Gastroesophageal sphincter (tissue), 4 donors: ENCODE measurements around the gene ITPRIPL2. TPM values are rescaled to one million over a fixed set of nuclear protein-coding genes. Genes with fewer than 3 reads are reported as not detected.
A peak's percentile ranks its signal among the peaks of the same experiment; 100 is the strongest.

Experiments
- ATAC-seq: fragments of 150-250 bp; one replicate; pipeline ENCODE4 v1.9.1; 2016; ENCODE audit warnings: mild to moderate bottlenecking, moderate library complexity
- H3K27ac ChIP-seq, 4 donors: fragments of 200-600 bp; sonication (generic) in 3 of 4; 1 replicate in 3 of 4; 2 replicates in 1 of 4; pipeline ENCODE4 v1.5.1; 2016 to 2019
- H3K27me3 ChIP-seq: fragments of 200-600 bp; sonication (generic); one replicate; pipeline ENCODE4 v1.5.1; 2019
- H3K36me3 ChIP-seq, 2 donors: fragments of 200-600 bp; sonication (generic); one replicate each; pipeline ENCODE4 v1.5.1; 2019; ENCODE audit warnings: control low read depth in 1 of 2
- H3K4me1 ChIP-seq, 3 donors: fragments of 200-600 bp; sonication (generic); 1 replicate in 2 of 3; 2 replicates in 1 of 3; pipeline ENCODE4 v1.5.1; 2016 to 2019; ENCODE audit warnings: control low read depth in 2 of 3
- H3K4me3 ChIP-seq, 2 donors: fragments of 200-600 bp; sonication (generic); one replicate each; pipeline ENCODE4 v1.5.1; 2019; ENCODE audit warnings: mild to moderate bottlenecking in 1 of 2, moderate library complexity in 1 of 2
- H3K9me3 ChIP-seq, 3 donors: fragments of 200-600 bp; sonication (generic); one replicate each; pipeline ENCODE4 v1.5.1; 2017 to 2019; ENCODE audit warnings: control low read depth in 2 of 3
- CTCF ChIP-seq, 4 experiments: fragments of 200-600 bp in 2 of 4; fragments of 450-650 bp in 2 of 4; sonication (generic) in 1 of 4; IDR thresholded peaks; one replicate each; pipeline ENCODE4 v1.5.1; 2017 to 2019; ENCODE audit warnings: antibody characterized with exemption in 4 of 4, mild to moderate bottlenecking in 2 of 4, moderate library complexity in 2 of 4
- EP300 ChIP-seq: sonication (generic); formaldehyde crosslinking; IDR thresholded peaks from one replicate; pipeline ENCODE4 v1.6.1; 2017; ENCODE audit warnings: antibody characterized with exemption, mild to moderate bottlenecking
- POLR2A ChIP-seq, 2 donors: fragments of 450-650 bp; IDR thresholded peaks; one replicate each; pipeline ENCODE4 v1.6.1; 2017; ENCODE audit warnings: antibody characterized with exemption in 2 of 2, mild to moderate bottlenecking in 2 of 2, moderate library complexity in 1 of 2
- POLR2AphosphoS5 ChIP-seq: sonication (generic); formaldehyde crosslinking; IDR thresholded peaks from one replicate; pipeline ENCODE4 v1.6.1; 2017; ENCODE audit warnings: antibody characterized with exemption
- WGBS, 2 donors: methylation state at CpG; one replicate each; pipeline ENCODE4 v1.1.5; 2018; ENCODE audit warnings: low coverage in 1 of 2; 5-methylcytosine and 5-hydroxymethylcytosine counted together
- total RNA-seq, 4 donors: library from RNA; depleted of rRNA; stranded (reverse); fragments of >200 nt; gene quantifications; one replicate each; pipeline ENCODE4 v1.1.0, GENCODE V29; 2016

Gene ITPRIPL2
- total RNA-seq, 4 donors from 2014 or later, result 53.9 to 115 (median 69.2) TPM

- H3K27ac ChIP-seq, result no peak overlapping the region
- WGBS, 2 donors, result 67 to 83% methylated on average over 11 to 19 of the region's 21 CpGs
- H3K4me3 ChIP-seq, result no peak overlapping the region
- H3K9me3 ChIP-seq, result no peaks in the 10 kb centered on the region
- peak; percentile 20 to 65 (median 32) for TF ChIP-seq CTCF (IDR thresholded peaks at IDR 0.05)
- no peak for TF ChIP-seq POLR2A (IDR thresholded peaks at IDR 0.05)
- TF ChIP-seq POLR2AphosphoS5, result no peak
- TF ChIP-seq EP300, result no peak
- H3K36me3 ChIP-seq, result peaks cover 0 to 53% of the 10 kb centered on the region in 2 donors
- H3K27me3 ChIP-seq, result no peaks in the 10 kb centered on the region
- peaks cover 0 to 46% (median 10%) of the 10 kb centered on the region in 3 donors for H3K4me1 ChIP-seq
- no peak for ATAC-seq
These were observed 41.7 kb upstream of the ITPRIPL2 start for GRCh38 chr16:19071811-19072777.

GRCh38 chr16:19073344-19073743 is 40.4 kb upstream of the ITPRIPL2 start:
- 82% methylated on average over 3 of the region's 3 CpGs; no CpG with 5 or more reads in 1 of the 2 donors for WGBS, 2 donors
- Histone ChIP-seq H3K27me3 (no peaks in the 10 kb centered on the region), H3K9me3 (no peaks in the 10 kb centered on the region), H3K4me1 (peaks cover 0 to 45% (median 9%) of the 10 kb centered on the region in 3 donors), H3K36me3 (peaks cover 0 to 66% of the 10 kb centered on the region in 2 donors), H3K27ac (no peak overlapping the region), H3K4me3 (no peak overlapping the region)
- no peak for ATAC-seq
- no peak for TF ChIP-seq EP300
- no peak for TF ChIP-seq CTCF (IDR thresholded peaks at IDR 0.05)
- TF ChIP-seq POLR2A (IDR thresholded peaks at IDR 0.05), result no peak
- no peak for TF ChIP-seq POLR2AphosphoS5

- Histone ChIP-seq H3K27me3 (no peaks in the 10 kb centered on the region), H3K27ac (peak overlapping the region in 2 of 4 donors; percentile 30 to 60), H3K4me3 (no peak overlapping the region), H3K4me1 (peaks cover 0 to 40% (median 6%) of the 10 kb centered on the region in 3 donors), H3K36me3 (peaks cover 0 to 71% of the 10 kb centered on the region in 2 donors), H3K9me3 (no peaks in the 10 kb centered on the region)
- ATAC-seq, result no peak
- no peak for TF ChIP-seq POLR2A (IDR thresholded peaks at IDR 0.05)
- no peak for TF ChIP-seq POLR2AphosphoS5
- TF ChIP-seq EP300, result no peak
- TF ChIP-seq CTCF (IDR thresholded peaks at IDR 0.05), result no peak
- WGBS, 2 donors, result 0 to 74% methylated on average over 1 to 6 of the region's 7 CpGs
These were observed 39.9 kb upstream of the ITPRIPL2 start for GRCh38 chr16:19073863-19074262.

DNA sequence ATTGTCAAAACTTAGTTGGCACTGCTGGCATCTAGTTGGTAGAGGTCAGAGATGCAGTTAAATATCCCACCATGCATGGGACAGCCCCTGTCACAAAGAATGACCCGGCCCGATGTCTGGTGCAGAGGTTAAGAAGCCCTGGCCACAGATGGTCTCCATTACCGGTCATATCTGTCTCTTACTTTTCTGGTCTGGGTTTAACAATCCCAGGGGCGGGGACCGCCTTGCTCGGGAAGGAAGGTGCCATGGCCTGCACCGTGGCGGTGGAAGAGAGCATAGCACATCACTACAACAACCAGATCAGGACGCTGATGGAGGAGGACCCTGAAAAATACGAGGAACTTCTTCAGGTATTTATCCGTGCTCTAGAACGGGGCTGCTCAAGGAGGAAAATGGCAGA is 38.3 kb upstream of the ITPRIPL2 start:
- no peak for ATAC-seq
- peaks cover 0 to 80% of the 10 kb centered on the region in 2 donors for H3K36me3 ChIP-seq
- H3K9me3 ChIP-seq, result no peaks in the 10 kb centered on the region
- no peak overlapping the region for H3K27ac ChIP-seq
- no peaks in the 10 kb centered on the region for H3K27me3 ChIP-seq
- peaks cover 0 to 26% (median 3%) of the 10 kb centered on the region in 3 donors for H3K4me1 ChIP-seq
- H3K4me3 ChIP-seq, result no peak overlapping the region
- WGBS, 2 donors, result 90 to 94% methylated on average over 2 to 6 of the region's 12 CpGs
- TF ChIP-seq POLR2A (IDR thresholded peaks at IDR 0.05) (no peak), EP300 (no peak), CTCF (IDR thresholded peaks at IDR 0.05) (no peak), POLR2AphosphoS5 (no peak)
